Activated naive CD4-positive, alpha-beta T cell (primary cell): ENCODE data around the gene GTF2F2.
"Not testable (repeated sequence)": the region's sequence is repeated elsewhere in the genome, so short reads cannot be mapped to it uniquely, and the experiment has no call there.

Source experiments
- DNase-seq, 4 experiments: peaks; one replicate each; lab custom pipeline; 2025; lab: John Stamatoyannopoulos, UW

GTF2F2 gene

DNA sequence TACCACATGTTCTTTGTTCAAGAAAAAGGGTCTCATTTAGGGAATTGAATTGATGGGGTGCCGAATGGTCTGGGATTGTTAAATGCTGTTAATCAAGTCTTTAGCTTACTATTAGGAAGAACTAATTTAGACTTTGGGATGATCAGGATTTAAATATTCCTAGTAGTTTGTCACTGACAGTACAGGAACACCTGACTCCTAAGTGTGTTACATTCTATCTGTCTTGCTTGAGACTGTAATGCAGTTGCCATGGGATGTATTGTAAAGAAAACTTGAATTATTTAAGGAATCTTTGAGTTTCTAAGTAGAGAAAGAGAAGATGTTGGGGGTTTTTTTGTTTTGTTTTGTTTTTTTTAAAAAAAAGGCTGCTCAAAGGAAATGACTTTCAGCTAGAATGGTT is 98.4 kb downstream of the GTF2F2 start:
- no peak for DNase-seq

DNA sequence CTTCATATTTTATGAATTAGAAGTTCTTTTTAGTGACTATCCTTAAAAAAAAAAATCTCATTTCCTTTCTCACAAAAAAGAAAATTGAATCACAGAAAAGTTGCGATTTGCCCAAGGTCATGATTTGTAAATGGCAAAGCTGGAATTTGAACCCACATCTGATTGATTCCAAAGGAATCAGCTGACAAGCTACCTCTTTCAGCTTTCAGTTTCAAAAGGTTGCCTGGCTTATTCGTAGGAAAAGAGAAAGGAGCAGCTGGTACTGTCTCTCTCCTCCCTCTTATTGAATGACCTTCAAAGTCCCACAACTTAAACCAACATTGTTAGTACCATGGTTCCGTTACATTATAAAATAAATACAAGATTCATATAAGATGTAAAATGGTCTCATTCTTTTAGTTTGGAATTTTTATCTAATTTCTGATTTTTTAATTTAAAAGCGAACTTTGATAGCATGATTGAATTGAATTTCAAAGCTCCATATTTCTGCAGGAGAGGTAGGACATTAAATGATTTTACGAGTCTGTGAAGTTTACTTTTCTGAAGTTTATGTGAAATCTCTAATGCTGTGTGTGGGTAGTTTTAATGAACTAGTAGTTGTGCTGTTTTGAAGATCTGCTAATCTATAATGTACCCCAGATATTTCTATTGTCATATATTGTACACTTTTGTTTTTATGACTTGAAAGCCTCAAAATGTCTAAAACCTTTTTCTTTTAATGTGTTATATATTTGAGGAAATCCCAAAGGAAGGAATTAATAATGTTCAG is 99.0 kb downstream of the GTF2F2 start:
- no peak for DNase-seq

GRCh38 chr13:45219938-45220375 is 99.6 kb downstream of the GTF2F2 start:
- DNase-seq: no peak

GRCh38 chr13:45220403-45220802 is 100.1 kb downstream of the GTF2F2 start:
- no peak for DNase-seq

DNA sequence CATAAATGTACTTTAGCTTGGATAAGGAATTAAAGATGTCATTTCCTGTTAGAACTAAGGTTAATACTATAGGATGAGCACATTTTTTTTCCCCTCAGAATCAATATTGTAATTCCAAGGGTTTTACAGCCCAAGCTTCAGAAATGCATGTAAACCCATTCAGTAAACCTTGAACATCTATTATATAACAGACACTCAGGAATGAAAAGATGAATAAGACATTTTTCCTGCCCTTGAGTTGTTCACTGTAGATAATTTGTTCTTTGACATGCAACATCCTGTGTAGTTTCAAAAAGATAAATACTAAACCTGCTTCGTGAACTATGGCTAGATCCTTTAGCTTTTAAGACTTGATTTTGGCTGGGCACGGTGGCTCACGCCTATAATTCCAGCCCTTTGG is 102.2 kb downstream of the GTF2F2 start:
- no peak for DNase-seq

DNA sequence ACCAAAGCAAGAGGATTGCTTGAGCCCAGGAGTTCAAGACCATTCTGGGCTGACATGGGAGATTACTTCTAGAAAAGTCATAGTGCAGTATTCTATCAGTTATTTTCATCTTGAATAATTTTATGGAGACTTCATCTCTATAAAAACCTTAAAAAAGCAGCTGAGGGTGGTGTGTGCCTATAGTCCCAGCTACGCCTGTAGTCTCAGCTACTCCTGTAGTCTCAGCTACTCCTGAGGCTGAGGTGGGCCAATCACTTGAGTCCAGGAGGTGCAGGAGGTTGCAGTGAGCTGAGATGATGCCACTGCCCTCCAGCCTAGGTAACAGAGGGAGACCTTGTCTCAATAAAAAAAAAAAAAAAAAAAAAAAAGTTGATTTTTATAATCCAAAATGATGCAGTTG is 102.6 kb downstream of the GTF2F2 start:
- DNase-seq: no peak

DNA sequence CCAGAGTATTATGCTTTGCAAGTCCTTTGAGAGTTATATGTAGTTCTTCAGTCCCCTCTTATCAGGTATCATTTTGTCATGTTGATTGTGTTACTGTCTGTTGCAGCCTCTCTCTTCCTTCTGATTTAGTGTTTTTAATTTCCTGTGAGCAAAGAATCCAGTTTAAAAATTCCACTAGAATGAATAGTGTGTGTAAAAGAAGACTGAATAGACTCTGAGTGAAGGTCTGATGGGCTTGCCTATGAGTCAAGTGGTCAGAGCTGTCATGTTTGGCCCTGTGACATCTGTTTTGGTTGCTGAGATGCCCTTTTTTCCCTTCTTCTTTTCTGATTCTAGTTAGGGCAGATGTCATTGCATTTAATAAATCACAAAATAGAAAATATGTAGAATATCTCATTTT is 103.9 kb downstream of the GTF2F2 start:
- no peak for DNase-seq

DNA sequence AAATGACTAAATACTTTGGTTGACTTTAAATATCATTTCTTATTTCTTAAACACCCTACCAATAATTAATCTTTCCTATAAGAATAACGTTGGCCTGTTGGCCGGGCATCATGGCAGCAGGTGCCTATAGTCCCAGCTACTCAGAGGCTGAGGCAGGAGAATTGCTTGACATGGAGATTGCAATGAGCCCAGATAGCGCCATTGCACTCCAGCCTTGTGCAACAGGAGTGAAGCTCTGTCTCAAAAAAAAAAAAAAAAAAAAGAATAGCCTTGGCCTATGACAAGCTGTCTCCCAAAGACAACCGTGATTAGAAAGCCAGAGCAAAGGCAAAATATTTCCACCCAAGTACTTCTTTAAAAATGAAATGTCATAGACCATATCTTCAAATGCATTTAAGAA is 105.1 kb downstream of the GTF2F2 start:
- no peak for DNase-seq

- DNase-seq: no peak
These were observed 105.7 kb downstream of the GTF2F2 start for GRCh38 chr13:45226024-45226423.

- DNase-seq: no peak
These were observed 107.7 kb downstream of the GTF2F2 start for GRCh38 chr13:45228002-45228401.

GRCh38 chr13:45229172-45229571 is 108.9 kb downstream of the GTF2F2 start:
- DNase-seq: no peak

- no peak for DNase-seq
These were observed 111.0 kb downstream of the GTF2F2 start for GRCh38 chr13:45231305-45231704.

- no peak for DNase-seq
These were observed 111.4 kb downstream of the GTF2F2 start for GRCh38 chr13:45231722-45232121.

- DNase-seq: no peak
These were observed 112.3 kb downstream of the GTF2F2 start for GRCh38 chr13:45232591-45232990.

DNA sequence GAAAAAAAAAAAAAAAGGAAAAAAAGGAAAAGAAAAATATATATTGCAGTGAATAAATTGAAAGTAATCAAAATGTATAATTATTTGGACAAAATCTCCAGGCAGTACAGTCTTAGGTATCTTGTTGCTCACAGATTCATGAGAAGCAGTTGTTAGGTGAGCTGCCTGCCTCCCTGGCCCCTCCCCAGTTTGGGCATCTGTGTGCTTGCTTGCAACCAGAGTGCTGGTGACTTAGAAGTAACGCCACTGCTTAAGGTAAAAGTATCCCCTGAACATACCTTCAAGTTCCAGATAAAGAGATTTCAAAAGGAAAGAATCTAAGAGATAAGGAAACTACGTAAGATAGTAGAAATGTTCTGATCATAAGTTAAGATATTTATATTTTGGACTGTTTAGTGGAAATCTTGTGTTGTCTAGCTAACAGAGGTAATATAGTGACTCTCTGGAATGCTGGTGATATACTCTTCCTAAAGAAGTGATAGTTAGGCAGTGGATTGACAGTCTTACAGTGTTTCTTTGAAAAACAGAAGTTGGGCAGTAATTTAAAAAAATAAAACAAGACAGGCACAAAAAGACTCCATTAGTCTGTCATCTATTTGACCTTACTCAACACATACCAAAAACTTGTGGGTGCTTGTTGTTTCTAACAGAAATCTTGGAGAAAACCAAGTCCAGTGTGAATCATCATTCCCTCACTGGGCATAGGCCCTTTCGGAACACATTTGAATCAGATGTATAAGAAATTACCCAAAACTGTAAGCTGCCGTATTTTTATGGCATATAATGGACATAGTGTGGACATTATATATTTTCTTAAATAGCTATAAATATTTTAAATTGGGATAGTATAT is 118.9 kb downstream of the GTF2F2 start:
- DNase-seq: no peak

- no peak for DNase-seq
These were observed 119.8 kb downstream of the GTF2F2 start for GRCh38 chr13:45240143-45240542.

- no peak for DNase-seq
These were observed 121.8 kb downstream of the GTF2F2 start for GRCh38 chr13:45242070-45242469.

DNA sequence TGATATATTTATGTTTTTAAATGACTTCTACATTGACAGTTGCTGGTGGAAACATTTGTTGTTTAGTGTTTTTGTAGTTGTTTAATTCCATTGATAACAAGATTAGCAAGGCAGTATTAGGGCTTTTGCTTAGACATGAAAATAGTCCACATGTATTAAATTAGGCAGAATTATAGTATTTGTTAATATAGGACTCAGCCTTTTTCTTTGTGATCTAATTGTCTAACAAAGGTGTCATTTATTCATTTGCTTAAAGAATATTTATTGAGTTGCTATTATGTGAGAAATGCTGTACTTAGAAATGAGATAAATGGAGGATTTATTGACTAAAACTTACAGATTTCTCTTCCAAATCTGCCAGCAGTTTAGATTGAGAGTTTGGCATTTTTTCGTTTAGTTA is 122.2 kb downstream of the GTF2F2 start:
- no peak for DNase-seq

- DNase-seq: no peak
These were observed 122.8 kb downstream of the GTF2F2 start for GRCh38 chr13:45243077-45243476.

GRCh38 chr13:45244736-45245135 is 124.4 kb downstream of the GTF2F2 start:
- DNase-seq: not testable (repeated sequence)

DNA sequence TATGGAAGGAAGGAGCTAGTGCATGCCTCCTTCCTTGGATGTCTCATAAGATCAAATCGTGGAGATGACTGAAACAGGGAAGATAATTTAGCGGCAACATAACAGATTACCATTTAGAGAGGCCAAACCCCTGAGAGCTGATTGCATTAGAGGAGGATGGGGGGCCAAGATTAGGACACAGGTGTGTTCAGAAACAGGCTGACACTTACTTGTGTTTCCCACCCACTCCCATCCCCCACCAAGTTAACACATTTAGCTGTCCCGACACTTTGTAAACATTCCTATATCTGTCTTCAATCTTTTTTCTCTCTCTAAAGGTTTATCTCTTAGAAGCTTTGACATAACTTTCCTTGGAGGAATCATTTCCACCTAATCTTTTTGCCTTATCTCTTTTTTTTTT is 129.4 kb downstream of the GTF2F2 start:
- DNase-seq: no peak

- DNase-seq: no peak
These were observed 134.1 kb downstream of the GTF2F2 start for GRCh38 chr13:45254396-45254795.

- no peak for DNase-seq
These were observed 135.1 kb downstream of the GTF2F2 start for GRCh38 chr13:45255247-45255987.
